HUES48 (cell line): ENCODE data around the gene SPG7.

ENCODE experiments used
- H3K27ac ChIP-seq: one replicate; pipeline ENCODE4 v1.7.0; 2013; ENCODE audit warnings: low read depth, low read length, inconsistent platforms
- H3K27me3 ChIP-seq: 2 replicates; pipeline ENCODE4 v1.6.1; 2013; ENCODE audit warnings: mild to moderate bottlenecking, low read length; ENCODE audit not compliant: control insufficient read depth, insufficient read depth
- H3K36me3 ChIP-seq: 2 replicates; pipeline ENCODE4 v1.6.1; 2013; ENCODE audit warnings: low read length; ENCODE audit not compliant: control insufficient read depth, insufficient read depth
- H3K4me1 ChIP-seq: 2 replicates; pipeline ENCODE4 v1.6.1; 2013; ENCODE audit warnings: mild to moderate bottlenecking, low read length; ENCODE audit not compliant: control insufficient read depth, insufficient read depth
- H3K4me3 ChIP-seq: 2 replicates; pipeline ENCODE4 v1.5.1; 2013; ENCODE audit warnings: mild to moderate bottlenecking, low read depth, low read length
- H3K9ac ChIP-seq: 2 replicates; pipeline ENCODE4 v1.6.1; 2013; ENCODE audit warnings: mild to moderate bottlenecking, low read depth, low read length, moderate library complexity
- H3K9me3 ChIP-seq: 2 replicates; pipeline ENCODE4 v1.6.1; 2013; ENCODE audit warnings: low read length; ENCODE audit not compliant: control insufficient read depth, insufficient read depth

The SPG7 gene

GRCh38 chr16:89502081-89502843, 5.9 kb upstream of the SPG7 start:
- H3K9me3 ChIP-seq, result no peaks in the 10 kb centered on the region
- H3K27ac ChIP-seq, result no peak overlapping the region
- peaks cover 4% of the 10 kb centered on the region for H3K4me1 ChIP-seq
- no peak overlapping the region for H3K9ac ChIP-seq
- H3K4me3 ChIP-seq, result no peak overlapping the region
- no peaks in the 10 kb centered on the region; the same call in 1 of the 2 replicates for H3K27me3 ChIP-seq
- H3K36me3 ChIP-seq, result peaks cover 5% of the 10 kb centered on the region; the same call in 1 of the 2 replicates

- H3K4me1 ChIP-seq, result peaks cover 5% of the 10 kb centered on the region
- H3K36me3 ChIP-seq, result no peaks in the 10 kb centered on the region
- H3K9me3 ChIP-seq, result no peaks in the 10 kb centered on the region
- no peaks in the 10 kb centered on the region; the same call in 1 of the 2 replicates for H3K27me3 ChIP-seq
- H3K9ac ChIP-seq, result no peak overlapping the region
- H3K4me3 ChIP-seq, result no peak overlapping the region
- H3K27ac ChIP-seq, result no peak overlapping the region
Measured at GRCh38 chr16:89504091-89504490, 4.1 kb upstream of the SPG7 start.

GRCh38 chr16:89505204-89506112, 2.7 kb upstream of the SPG7 start:
- no peak overlapping the region for H3K9ac ChIP-seq
- no peaks in the 10 kb centered on the region for H3K9me3 ChIP-seq
- peaks cover 3% of the 10 kb centered on the region for H3K36me3 ChIP-seq
- no peak overlapping the region for H3K4me3 ChIP-seq
- no peaks in the 10 kb centered on the region; the same call in 1 of the 2 replicates for H3K27me3 ChIP-seq
- no peak overlapping the region for H3K27ac ChIP-seq
- H3K4me1 ChIP-seq, result peaks cover 5% of the 10 kb centered on the region

DNA sequence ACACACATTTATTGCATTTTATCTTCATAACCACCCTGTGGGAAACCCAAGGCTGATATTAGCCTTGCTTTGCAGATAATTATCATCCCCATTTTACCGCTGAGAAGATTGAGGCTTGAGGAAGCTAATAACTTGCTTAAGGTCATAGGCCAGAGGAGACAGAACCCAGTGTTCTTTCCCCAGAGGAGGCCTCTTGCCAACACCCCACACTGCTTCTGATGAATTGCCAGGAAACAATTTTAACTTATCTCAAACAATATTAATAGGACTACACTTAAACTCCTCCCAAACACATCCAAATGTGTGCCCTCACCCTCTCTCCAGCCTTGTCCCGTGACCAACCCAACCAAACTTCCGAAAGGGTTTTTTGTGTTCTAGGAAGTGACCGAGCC, 2.1 kb upstream of the SPG7 start:
- no peak overlapping the region for H3K4me3 ChIP-seq
- no peaks in the 10 kb centered on the region for H3K9me3 ChIP-seq
- H3K27ac ChIP-seq, result no peak overlapping the region
- no peak overlapping the region for H3K9ac ChIP-seq
- H3K4me1 ChIP-seq, result peaks cover 5% of the 10 kb centered on the region
- H3K36me3 ChIP-seq, result peaks cover 9% of the 10 kb centered on the region
- no peaks in the 10 kb centered on the region; the same call in 1 of the 2 replicates for H3K27me3 ChIP-seq

DNA sequence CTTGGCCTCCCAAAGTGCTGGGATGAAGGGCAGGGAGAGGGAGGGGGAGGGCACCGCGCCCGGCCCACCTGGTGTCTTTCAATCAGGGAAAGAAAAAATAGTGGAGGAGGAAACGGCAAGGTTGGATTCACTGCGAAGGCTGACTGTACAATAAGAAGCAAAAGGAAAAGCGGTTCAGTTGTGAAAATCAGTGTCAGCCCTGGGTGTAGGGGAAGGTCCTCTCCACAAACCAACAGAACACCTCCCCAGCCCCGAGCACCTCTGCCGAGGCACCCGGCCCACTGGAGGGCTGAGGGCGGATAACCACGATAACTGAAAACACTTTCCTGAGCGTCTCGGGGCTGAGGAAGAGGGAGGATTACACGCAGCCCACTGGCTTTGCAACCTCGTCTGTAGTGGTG, 1.4 kb upstream of the SPG7 start:
- H3K4me1 ChIP-seq, result peaks cover 5% of the 10 kb centered on the region

DNA sequence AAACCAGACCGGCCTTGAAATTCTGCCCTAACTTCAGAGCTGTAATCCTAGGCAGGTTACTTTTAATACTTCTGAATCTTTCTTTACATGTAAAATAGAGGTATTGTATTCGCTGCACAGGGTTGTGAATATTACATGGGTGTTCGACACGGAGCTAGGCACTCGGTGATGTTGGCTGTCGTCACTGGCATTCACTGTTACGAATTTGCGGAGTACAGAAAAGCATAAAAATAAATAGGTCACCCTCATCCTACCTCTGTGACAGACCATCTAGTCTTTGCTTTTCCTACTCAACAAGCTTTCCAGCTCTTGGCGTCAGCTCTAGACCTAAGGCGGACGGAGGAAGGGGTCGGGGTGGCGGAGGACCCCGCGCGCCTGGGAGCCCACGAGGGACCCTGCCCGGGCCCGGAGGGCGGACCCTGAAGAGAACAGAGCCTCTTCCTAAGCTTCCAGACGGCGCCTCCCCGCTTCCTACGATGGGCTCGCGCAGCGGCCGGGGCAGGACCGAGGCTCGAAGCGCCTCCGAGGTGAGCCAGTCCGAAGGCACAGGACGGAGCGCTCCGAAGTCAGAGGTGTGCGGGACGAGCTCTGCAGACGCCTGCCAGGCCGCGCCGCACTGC, 879 bp upstream of the SPG7 start:
- Histone ChIP-seq H3K27me3 (no peaks in the 10 kb centered on the region; the same call in 1 of the 2 replicates), H3K36me3 (peaks cover 19% of the 10 kb centered on the region), H3K4me3 (peak overlapping the region; percentile 94), H3K27ac (peak overlapping the region; percentile 92), H3K9ac (peak overlapping the region; percentile 80), H3K9me3 (no peaks in the 10 kb centered on the region), H3K4me1 (peaks cover 5% of the 10 kb centered on the region)

More for the DNA sequence above, 1.4 kb upstream of the SPG7 start:
- H3K27ac ChIP-seq, result no peak overlapping the region
- peak overlapping the region; percentile 94 for H3K4me3 ChIP-seq
- no peaks in the 10 kb centered on the region for H3K9me3 ChIP-seq
- no peaks in the 10 kb centered on the region; the same call in 1 of the 2 replicates for H3K27me3 ChIP-seq
- no peak overlapping the region for H3K9ac ChIP-seq
- peaks cover 16% of the 10 kb centered on the region for H3K36me3 ChIP-seq

GRCh38 chr16:89510526-89510925, 2.3 kb downstream of the SPG7 start:
- Histone ChIP-seq H3K9ac (no peak overlapping the region), H3K27me3 (no peaks in the 10 kb centered on the region; the same call in 1 of the 2 replicates), H3K4me3 (no peak overlapping the region), H3K9me3 (no peaks in the 10 kb centered on the region), H3K36me3 (peaks cover 38% of the 10 kb centered on the region), H3K27ac (no peak overlapping the region), H3K4me1 (peaks cover 5% of the 10 kb centered on the region)

DNA sequence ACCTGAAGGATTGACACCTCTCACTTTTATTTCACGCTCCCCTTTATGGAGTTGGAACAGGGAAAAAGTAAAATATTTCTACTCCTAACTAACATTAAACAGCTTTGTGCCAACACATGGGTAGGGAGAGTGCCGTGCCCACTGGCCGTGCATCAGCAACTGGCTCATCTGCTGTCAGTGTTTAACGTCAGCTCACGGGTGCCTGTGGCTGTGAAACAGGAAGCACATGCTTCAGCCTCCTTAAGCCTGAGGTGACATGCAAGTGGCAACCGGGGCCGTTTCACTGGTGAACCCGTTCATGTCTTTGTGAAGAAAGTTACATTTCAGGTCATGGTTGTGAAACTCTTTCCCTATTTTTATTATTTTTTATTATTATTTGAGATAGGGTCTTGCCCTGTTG, 3.2 kb downstream of the SPG7 start:
- Histone ChIP-seq H3K4me3 (no peak overlapping the region), H3K36me3 (peaks cover 45% of the 10 kb centered on the region), H3K4me1 (peaks cover 5% of the 10 kb centered on the region), H3K9me3 (no peaks in the 10 kb centered on the region), H3K27ac (no peak overlapping the region), H3K9ac (no peak overlapping the region), H3K27me3 (no peaks in the 10 kb centered on the region; the same call in 1 of the 2 replicates)

- Histone ChIP-seq H3K4me3 (no peak overlapping the region), H3K4me1 (no peaks in the 10 kb centered on the region), H3K27me3 (no peaks in the 10 kb centered on the region), H3K27ac (no peak overlapping the region), H3K9me3 (no peaks in the 10 kb centered on the region), H3K36me3 (peaks cover 55% of the 10 kb centered on the region), H3K9ac (no peak overlapping the region)
Measured at GRCh38 chr16:89512453-89512852, 4.2 kb downstream of the SPG7 start.

DNA sequence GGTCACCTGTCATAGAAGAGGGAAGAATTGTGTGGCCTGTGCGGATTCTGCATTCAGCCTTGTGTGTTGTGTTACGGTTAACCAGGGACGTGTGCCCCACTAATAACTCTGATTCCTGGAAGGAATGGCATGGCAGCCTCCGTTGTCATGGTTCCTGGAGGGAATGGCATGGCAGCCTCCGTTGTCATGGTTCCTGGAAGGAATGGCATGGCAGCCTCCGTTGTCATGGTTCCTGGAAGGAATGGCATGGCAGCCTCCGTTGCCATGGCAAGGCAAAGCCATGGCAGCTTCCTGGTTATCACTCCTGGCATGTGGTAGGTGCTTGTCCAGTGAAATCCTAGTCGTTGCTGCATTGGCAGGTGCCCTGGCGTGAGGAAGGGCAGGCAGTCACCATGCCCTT, 8.9 kb downstream of the SPG7 start:
- Histone ChIP-seq H3K27ac (no peak overlapping the region), H3K4me1 (no peaks in the 10 kb centered on the region), H3K4me3 (no peak overlapping the region), H3K9ac (no peak overlapping the region), H3K9me3 (no peaks in the 10 kb centered on the region), H3K36me3 (peaks cover 81% of the 10 kb centered on the region), H3K27me3 (no peaks in the 10 kb centered on the region)
